Measurements from ENCODE around the gene CRMP1.

The CRMP1 gene

DNA sequence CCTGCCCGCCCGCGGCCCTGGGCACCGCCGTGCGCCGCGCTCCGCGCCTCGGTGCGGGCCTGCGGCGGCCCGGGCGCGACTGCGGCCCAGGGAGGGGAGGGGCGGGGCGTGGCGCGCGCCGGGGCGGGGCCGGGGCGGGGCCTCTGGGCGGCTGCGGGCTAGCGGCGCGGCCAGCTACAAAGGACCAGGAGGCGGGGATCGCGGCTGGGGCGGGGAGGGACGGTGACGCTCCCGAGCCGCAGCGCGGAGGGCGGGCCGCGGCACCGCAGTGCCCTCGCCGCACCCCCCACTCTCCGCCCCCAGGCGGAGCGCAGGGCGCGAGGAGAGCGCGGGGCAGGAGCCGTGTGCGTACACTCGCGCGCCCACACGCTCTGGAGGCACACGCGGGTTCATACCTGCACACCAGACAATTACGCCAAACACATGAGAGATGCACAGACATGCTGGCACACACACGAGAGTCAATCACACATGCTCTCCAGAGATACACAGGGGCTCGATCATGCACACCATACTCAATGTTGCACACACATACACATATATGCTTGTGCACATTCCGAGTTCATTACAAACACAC, at the start of gene CRMP1:
Gene CRMP1, minus strand, starts transcription at position 83 of the 577 bp plus-strand sequence. CDS start 117 bp downstream, outside the sequence.
- peak; percentile 81 to 88 for DNase-seq

DNA sequence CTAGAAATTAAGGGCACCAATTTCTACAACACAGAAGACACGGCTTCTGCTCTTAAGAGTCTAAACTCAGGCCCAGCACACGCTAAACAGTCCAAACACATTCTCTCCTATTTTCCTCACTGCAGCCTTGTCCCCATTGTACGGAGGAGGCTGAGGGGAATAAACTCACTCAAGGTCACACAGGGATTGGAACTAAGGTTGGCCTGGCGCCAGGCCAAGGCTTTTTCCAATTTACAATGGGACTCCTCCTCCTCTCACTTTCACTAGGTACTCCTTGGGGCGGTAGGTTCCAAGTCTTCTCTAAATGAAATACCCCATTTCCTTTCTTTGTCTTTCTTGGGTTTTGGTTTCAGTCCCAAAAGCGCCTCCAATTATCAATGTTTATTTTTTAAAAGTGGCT, 48.7 kb upstream of the CRMP1 start:
- no peak for DNase-seq

DNA sequence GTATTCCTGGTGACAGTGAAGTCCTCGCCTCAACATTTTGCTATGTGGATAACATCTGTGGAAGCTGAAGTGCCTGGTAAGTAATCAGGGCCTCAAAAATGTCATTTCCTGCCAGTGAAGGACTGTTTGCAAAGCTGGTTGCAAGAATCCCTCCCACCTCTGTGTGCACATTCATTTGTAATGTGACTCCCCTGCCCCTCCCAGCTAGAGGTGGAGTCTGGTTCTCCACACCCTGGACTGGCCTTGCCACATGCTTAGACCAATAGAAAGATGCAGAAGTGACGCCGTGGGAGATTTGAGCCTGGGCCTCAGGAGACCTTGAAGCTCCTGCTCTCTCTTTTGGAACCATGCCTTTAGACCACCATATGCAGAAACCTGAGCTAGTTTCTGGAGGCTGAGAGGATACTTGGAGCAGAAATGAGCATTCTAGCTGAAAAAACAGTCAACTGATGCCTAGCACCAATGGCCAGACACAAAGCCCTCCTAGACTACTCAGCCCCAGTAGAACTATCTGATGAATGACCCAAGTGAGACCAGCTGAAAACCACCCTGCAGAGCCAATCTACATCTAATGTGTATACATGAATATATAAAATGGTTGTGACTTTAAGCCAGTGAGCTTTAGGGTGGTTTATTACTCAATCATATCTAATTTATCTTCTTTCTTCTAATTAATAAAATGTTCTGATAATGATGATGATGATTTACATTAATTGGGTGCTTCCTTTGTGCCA, 47.8 kb upstream of the CRMP1 start:
- peak; percentile 91 to 96 for DNase-seq

DNA sequence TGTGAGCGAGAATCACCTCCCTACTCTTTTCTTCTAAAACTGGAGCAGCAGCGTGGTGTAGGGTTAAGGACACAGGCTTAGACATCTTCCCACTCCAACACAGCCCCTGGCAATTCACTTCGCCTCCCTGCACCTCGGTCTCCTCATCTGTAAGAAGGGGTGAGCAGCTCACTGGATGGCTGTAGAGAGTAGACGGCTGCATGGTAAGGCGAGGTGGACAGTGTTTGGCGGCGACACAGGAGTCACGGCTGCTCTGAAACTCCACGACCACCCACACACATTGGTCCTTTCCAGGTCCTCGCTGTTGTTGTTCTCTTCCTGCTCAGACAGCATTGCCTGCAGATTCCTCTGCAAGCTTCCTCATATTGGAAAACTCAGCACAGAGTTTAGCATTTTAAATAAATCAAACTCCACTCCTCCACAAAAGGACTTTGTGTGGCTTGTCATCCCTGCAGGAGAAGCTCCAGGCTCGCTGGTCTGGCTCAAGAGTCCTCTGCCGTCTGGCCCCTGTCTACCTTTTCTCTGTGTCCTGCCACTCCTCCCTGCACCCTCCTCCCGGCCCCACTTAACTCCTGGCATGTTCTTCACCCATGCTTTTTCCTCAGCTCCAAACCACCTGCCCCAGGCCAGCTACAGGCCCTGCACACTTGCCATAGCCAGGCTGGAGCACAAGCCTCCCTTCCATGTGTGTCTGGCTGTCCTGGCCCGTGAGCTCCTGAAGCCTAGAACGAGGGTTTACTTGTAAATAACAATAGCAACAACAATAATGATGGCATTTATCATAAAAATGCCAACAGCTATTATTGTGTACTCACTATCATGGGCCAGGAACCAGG, 41.3 kb upstream of the CRMP1 start:
- no peak for DNase-seq

DNA sequence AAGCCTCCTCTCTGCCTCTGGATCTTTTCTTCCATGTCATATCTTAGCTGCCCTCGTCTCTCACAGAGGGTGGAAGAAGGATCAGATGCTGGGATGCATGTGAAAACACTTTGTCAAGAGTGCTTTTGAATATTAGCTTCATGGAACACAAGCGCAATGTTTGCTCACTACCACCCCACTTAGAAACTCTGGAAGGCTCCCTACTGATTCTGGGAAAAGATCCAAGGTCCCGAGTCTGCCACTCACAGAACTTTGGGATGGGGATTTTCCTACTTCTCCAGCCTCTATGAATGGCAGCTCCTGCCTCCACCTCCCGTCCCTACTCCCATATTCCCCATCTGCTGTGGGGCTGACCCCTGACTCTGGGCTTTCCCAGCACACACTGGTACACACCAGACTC, 40.2 kb upstream of the CRMP1 start:
- peak; percentile 28 to 74 for DNase-seq

DNA sequence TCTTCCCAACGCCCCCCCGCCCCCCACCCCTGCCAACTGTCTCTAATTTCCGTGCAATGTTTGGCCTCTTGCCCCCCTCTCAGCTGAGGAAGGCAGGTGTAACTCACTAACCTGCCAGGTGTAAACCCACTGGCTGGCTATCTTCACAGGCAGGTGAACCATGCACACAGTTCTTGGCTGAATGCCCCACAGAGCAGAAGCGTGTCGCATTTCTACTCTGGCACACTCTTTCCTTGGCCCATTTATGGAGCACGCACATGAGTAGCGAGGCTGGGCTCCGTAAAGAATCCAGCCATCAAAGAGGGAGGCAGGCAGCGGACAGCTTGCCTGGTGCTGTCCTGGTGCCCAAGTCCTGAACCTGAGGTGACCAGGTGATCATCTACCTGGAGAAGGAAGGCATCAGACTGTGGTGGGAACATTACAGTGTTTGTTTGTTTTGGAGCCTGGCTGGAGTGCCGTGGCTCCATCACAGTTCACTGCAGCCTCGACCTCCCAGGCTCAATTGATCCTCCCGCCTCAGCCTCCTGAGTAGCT, 39.2 kb upstream of the CRMP1 start:
- peak; percentile 92 to 99 for DNase-seq

DNA sequence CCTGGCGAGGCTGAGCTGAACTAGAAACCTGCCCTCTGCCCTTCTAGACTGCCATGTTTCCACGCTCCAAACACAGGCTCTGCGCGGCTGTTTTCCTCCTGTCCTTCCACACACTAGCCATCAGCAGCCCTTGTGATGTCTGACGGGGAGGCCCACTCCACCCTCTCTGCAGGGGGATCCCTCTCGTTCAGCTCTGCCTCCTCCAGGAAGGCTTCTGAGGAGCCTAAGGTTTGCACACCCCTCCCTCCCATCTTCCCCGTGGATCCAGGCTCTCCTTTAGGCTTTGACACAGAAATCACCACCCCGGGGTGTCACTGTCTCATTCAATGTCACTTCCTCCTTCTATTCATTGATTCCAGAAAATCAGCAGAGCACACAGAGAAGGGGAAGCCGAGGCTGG, 38.6 kb upstream of the CRMP1 start:
- no peak for DNase-seq

DNA sequence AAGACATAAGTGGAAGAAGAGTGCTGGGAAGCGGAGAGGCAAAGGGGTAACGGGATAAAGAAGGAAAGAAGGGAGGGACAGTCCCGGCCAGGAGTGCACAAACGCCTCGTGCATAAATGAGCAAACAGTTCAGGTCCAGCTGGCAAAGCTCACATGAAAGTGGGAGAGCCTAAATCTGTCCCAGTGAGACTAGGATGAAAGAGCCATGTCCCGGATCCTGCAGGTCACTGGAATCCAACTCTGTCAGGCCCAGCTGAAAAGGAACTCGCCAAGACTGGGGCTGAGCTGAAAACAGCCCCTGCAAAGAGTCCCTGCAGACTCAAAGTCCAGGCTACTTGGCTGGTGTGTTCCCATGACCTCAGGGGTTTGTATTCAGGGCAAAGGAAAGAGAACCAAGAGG, 38.0 kb upstream of the CRMP1 start:
- DNase-seq: no peak

DNA sequence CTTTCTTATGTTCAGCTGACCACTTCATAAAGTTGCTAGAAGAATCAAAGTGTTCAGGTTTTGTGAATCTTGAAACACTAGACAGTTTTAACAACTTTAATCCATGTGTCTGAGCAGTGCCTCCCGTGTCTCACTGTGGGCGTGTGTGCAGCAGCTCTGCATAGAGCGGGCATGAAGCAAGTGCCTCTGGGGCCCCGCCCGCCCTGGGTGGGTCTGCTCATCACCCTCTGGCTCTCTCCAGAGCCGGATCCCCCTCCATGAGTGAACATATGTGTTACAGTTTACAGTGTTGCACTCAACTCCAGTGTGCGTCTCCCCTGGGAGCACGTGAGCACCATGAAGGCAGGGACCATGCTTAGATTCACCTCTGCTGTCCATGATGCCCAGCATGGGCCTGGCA, 37.6 kb upstream of the CRMP1 start:
- no peak for DNase-seq

DNA sequence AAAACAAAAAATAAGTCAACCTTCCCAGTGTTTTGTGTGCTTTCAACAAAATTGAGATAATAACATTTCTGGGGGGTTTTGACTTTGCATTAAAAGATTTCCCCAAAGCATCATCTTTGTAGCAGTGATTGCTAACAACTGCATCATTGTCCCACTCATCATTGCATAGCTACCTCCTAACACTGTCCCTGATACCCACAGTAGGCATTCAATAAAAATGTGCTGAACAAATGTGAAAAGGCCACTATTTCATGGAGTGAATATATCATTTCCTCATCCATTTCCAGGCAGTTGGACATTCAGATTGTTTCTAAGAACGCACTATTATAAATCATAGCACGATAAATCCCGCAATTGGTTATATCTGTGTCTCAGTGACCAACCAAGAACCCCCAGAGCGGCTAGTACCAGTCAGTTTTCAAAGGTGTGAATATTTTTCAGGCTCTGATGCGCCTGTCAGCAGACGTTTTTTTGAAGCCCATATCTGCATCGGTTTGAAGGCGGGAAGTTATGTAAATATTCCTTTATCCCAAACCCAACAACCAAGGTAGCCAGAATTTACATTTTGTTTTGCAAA, 36.0 kb upstream of the CRMP1 start:
- DNase-seq: no peak

DNA sequence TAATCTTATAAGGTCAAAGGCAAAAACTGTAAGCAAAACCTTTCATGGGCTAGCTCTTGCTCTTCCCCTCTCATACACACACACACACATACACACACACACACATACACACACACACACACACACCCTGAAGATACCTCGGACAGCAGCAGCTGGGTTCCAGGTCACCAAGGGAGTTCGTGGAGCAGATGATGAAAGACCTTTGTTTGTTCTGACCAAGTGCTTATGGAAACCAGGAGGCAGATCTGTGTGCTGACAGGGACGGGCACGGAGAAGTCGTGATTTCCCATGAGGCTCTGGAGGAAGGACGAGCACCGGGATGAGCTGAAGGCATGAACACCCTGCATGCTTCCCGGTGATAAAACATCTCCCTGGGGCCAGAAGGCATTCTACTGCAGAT, 35.4 kb upstream of the CRMP1 start:
- no peak for DNase-seq

DNA sequence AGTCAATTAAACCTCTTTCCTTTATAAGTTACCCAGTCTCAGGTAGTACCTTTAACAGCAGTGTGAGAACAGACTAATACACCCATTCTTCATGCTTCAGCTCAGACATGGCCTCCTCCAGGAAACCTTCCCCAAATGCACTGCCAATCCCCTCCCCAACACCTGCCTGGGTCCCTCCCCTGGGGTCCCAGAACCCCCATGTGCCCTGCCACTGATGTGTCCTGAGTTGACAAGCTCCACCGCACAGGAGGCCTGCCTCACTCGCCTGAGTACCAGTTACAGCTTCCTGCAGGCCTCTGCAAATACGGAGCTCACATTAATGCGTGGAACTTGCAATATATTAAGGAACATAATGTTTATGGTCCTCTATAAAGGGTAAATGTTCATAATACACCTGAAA, 34.9 kb upstream of the CRMP1 start:
- no peak for DNase-seq

DNA sequence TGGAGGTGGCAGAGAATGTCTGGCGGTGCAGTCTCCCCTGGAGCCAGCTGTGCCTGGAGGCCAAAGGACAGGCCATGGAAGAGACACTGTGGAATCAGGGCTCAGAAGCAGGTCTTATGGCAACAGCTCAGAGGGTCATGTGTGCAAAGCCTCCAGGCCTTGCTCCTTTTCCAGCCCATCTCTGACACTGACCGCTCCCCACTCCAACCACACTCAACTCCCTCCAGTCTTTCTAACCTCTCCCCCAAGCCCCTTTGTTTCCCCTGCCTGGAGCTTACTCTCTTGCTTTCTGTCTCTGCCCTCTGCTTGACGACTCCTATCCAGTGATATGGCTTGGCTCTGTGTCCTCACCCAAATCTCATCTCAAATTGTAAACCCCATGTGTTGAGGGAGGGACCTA, 34.2 kb upstream of the CRMP1 start:
- DNase-seq: no peak

DNA sequence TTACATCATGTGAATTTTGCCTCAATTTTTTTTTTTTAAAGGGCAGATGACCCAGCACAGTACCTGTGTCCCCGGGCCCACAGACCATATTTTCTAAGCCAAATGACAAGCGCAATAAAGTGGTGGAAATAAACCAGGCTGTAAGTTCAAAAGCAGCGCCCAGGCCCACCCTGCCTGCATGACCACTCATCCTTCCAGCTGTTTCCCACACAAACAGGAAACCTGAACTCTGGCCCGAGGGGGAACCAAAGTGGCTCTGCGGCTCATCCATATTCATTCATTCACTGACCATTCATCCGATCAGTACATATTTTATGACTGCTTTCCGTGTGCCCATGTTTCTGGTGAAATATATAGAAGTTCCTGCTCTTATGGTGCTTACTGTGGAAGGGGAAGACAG, 33.7 kb upstream of the CRMP1 start:
- DNase-seq: no peak

DNA sequence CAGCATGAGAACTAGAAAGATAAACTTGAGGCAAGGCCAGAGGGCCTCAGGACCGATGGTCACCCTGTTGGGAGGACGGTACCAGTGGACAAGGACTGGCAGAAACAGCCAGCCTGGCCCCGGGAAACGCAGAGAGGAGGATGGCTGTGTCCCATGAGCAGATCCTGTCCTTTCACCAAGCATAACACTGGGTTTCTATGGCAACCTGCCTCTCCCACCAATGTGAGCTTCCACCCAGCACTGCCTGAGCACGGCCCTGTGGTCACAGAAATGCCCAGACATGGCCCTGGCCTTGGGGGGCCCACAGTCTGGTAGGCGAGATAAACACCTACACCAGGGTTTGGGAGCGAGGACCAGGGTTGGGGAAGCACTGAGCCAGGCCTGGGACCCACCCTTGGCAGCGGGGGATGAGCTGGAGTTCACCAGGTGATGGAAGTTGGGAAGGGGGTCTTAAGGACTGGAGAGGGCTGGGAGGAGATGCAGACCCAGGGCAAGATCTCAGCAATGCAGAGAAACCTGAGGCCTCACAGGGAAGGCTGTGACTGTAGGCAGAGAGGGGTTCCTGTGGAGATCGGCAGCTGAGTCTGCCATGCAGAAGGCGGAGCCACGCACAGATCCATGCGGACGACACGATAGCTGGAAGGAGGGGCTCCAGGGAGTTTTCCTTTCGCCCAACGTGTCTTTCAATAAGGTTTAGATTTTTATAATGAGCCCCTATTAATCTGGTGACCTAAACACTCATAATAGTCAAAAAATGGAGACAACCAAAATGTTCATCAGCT, 32.7 kb upstream of the CRMP1 start:
- no peak for DNase-seq

DNA sequence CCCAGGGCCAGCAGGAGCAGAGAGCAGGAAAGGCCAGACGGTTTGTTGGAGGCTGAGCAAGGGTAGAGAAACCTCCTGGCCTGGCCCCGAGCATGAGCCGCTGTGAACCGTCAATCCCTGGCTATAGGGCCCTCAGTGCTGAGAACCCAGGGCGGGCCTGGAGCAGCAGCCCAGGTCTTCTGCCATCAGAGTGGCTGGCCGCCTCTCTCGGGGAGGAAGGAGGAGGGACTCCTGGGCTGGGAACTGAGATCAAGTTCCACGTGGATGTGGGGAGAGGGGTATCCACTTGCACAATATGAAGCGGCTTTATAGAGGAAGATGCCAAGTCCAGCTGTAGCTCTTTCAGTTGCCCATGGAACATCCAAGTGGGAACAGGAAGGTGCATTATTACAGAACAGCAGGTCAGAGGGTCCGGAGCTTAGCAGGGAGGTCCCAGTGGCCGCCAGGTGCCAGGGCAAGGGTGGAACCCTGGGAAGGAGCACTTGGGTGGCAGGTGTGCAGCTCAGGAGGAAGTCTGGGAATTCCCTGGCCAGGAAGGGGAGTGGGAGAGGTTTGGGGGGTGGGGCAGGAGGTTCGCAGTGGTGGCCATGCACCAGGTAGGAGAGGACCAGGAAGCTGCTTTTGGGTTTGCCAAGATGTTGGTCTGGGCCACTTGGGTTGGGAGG, 31.7 kb upstream of the CRMP1 start:
- DNase-seq: no peak

DNA sequence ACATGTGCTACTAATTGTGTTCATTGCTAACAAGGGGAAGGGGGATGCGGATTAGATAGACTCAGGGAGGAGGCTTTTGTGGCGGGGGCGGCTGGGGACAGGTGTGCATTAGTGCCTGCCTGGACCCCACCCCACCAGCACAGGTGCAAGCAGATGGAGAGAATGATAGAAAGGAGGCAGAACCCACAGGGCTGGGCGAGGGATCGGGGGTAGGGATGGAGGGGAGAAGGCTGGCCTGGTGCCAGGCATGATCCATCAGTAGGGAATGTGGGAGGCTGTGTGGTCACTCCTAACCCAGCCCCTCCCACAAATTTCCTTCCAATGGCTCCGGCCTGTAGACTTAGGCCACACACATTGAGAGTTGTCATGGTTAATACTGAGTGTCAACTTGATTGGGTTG, 30.5 kb upstream of the CRMP1 start:
- no peak for DNase-seq

DNA sequence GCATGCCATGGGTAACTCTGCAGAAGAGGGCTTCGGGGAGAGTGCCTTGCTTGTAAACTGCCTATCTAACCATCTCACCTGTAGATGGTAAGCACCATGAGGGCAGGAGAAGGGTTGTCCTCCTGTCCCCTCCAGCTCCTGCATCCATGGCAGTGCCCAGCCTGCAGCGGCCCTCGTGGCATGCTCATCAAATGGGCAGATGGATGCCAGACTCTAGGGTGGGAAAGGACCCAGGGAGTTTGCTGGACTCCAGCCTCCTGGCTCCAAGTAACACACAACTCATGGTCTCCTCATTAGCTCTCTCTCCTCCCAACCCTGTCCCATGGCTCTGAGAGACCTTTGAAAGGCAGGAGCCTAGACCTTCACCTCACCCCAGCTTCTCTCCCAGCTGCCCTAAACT, 29.7 kb upstream of the CRMP1 start:
- no peak for DNase-seq

DNA sequence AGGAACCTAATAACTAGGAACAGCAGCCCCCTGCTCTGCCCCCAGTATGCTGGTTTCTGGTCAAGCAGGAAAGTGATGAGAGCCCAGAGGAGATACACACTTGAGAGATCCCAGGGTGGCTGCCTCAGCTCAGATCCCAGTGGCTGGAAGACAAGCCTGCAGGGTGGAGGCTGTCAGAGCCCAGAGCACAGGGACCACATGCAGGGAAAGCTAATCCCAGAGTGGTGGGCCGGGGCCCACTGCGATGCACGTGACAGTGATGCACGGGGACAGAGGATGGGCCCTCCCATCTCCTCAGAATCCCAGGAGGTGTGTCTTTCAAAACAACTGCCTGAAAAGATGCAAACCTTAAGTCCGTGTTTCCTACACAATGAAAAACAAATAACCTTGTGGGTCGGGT, 29.1 kb upstream of the CRMP1 start:
- no peak for DNase-seq

DNA sequence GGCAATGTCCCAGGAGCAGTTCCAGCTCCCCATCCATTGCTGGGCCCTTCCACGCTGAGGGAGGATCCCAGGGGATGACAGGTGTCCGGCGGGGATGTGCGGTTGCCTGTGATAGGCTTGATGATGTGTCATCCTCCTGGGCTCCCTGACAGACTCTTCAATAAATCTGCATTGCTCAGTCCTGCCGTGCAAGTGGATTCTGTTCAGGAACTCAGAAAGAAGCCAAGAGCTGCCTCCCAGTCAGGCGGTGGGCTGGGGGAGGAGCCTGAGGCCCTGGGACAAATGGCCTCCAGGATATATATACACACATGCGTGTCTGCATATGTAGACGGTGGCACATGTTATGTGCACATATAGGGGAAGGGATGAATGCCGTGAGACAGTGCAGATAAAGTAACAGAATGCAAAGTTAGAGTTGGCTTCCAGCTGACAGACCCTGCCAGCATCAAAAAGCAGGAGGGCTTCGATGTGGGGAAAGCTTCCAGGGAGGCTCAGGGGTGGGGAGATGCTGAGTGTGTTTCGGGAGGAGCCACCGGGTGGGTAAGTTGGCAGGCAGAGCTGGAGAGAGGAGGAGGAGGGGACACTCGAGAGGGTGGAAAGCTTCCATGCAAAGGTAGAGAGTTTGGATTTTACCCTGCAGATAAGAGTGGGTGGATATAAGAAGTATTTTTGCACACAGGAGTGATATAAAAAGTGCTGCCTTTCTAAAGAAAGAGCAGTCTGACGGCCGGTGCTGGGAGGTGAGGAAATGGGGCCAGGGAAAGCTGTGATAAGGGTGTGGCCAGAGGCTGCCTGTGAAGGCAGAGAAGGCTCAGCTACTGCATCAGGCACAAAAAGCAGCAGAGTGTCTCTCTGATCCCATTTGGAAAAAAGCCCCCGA, 28.5 kb upstream of the CRMP1 start:
- no peak for DNase-seq

DNA sequence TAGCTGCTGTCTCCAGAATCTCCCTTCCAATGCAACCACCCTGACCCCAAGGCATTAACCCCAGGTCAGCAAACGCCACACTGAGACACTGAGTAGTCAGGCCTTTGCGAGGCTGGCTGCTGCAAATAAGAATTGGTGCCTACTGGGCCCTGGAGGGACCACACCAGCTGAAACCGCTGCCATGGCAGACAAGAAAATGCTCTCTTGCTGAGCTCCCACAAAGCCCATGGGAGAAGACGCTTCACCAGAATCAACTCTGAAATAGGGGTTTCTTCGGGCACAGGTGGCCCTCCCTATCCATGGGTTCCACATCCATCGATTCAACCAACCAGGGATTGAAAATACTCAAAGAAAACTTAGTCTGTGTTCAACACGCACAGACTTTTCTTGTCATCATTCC, 26.7 kb upstream of the CRMP1 start:
- DNase-seq: no peak
